Naive thymus-derived CD8-positive, alpha-beta T cell (primary cell): ENCODE measurements around the gene CHSY1. TPM values are rescaled to one million over a fixed set of nuclear protein-coding genes. Genes with fewer than 3 reads are reported as not detected.

Source experiments
- ATAC-seq, 2 donors: fragments of 150-1000 bp; cut with Tn5 transposase in 1 of 2; sonication (Bioruptor Pico), chemical (Tn5 transposase) in 1 of 2; 1 replicate in 1 of 2; 2 replicates in 1 of 2; pipeline ENCODE4 v1.10.0; 2021; ENCODE audit warnings: mild to moderate bottlenecking in 2 of 2, moderate library complexity in 2 of 2
- POLR2A ChIA-PET: fragments of 350-600 bp; sonication (Branson Sonifier 250); formaldehyde crosslinking; loops from one replicate; lab custom pipeline; 2021; ENCODE audit warnings: antibody characterized with exemption; lab: Charles Lee
- DNase-seq, 10 donors: peaks; one replicate each; pipeline versions ENCODE4 v3.0.0 to v3.0.0-alpha.2; 2020 to 2022
- H3K27ac Mint-ChIP-seq, 10 donors: one replicate each; pipeline ENCODE4 v1.8.0; 2020 to 2022; ENCODE audit warnings: mild to moderate bottlenecking in 10 of 10, mixed read lengths in 10 of 10, moderate library complexity in 4 of 10, inconsistent platforms in 1 of 10
- H3K27me3 Mint-ChIP-seq, 5 donors: one replicate each; pipeline ENCODE4 v1.8.0; 2021 to 2022; ENCODE audit warnings: mixed read lengths in 5 of 5
- H3K36me3 Mint-ChIP-seq, 3 donors: one replicate each; pipeline ENCODE4 v1.8.0; 2020 to 2022; ENCODE audit warnings: mixed read lengths in 3 of 3, mild to moderate bottlenecking in 2 of 3, inconsistent platforms in 1 of 3
- H3K4me1 Mint-ChIP-seq, 4 donors: one replicate each; pipeline ENCODE4 v1.8.0; 2021 to 2022; ENCODE audit warnings: mixed read lengths in 4 of 4
- H3K4me3 Mint-ChIP-seq, 10 donors: one replicate each; pipeline ENCODE4 v1.8.0; 2020 to 2022; ENCODE audit warnings: mild to moderate bottlenecking in 10 of 10, mixed read lengths in 10 of 10, moderate library complexity in 6 of 10, inconsistent platforms in 1 of 10
- H3K9me3 Mint-ChIP-seq, 9 donors: one replicate each; pipeline ENCODE4 v1.8.0; 2020 to 2022; ENCODE audit warnings: mixed read lengths in 9 of 9, mild to moderate bottlenecking in 3 of 9, inconsistent platforms in 1 of 9, moderate library complexity in 1 of 9
- polyA plus RNA-seq, 3 donors: library from polyadenylated mRNA; unstranded; fragments of 300-500 nt; fragmentation: Illumina TruSeq; gene quantifications; one replicate each; pipeline ENCODE4 v1.2.3, GENCODE V29; 2021
- total RNA-seq, 8 experiments: library from RNA in 2 of 8; stranded (reverse) in 2 of 8; gene quantifications; one replicate each; pipeline ENCODE4 v1.2.3 and lab custom pipeline; 2021 to 2026

The CHSY1 gene
- total and polyA plus RNA-seq, 5 experiments from 2014 or later, result 0.96 to 12.9 (median 1.7) TPM

DNA sequence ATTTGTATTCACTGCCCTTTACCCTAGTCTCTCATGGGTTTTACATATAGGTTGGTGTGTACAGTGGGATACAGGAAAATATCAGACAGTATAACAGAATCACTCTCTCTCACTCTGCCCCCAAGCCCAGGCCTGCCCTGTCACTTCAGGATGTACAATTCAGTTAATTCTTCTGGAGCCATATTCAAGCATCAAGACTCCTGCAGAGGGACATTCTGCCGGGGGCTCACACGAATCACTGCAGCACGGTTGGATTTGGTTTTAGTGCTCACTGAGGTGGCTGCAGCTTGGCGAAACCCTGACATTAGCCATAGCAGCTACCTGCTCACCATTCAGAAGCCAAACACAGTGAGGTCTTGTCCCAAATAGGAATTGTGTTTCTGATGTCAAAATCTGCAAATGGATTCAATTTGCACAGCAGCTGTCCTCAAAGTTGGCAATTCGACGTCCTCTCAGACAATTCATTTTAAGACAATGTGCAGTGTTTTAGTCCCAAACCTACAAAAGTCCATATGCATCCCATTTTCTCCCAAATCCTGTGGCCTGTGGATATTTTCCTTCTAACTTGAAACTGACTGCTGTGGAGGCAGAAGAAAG is 82.9 kb downstream of the CHSY1 start:
- peaks cover 13 to 25% (median 21%) of the 10 kb centered on the region in 4 donors for H3K4me1 Mint-ChIP-seq
- no peak for DNase-seq
- peaks cover 4 to 23% (median 18%) of the 10 kb centered on the region in 3 donors for H3K36me3 Mint-ChIP-seq
- H3K27me3 Mint-ChIP-seq, result no peaks in the 10 kb centered on the region
- H3K4me3 Mint-ChIP-seq, result peak overlapping the region in 1 of 10 donors; percentile 7
- peaks cover 0 to 36% (median 21%) of the 10 kb centered on the region in 9 donors for H3K9me3 Mint-ChIP-seq
- H3K27ac Mint-ChIP-seq, result peak overlapping the region in 2 of 10 donors; percentile 27 to 41
- POLR2A ChIA-PET, result no interaction called here
- no peak for ATAC-seq

DNA sequence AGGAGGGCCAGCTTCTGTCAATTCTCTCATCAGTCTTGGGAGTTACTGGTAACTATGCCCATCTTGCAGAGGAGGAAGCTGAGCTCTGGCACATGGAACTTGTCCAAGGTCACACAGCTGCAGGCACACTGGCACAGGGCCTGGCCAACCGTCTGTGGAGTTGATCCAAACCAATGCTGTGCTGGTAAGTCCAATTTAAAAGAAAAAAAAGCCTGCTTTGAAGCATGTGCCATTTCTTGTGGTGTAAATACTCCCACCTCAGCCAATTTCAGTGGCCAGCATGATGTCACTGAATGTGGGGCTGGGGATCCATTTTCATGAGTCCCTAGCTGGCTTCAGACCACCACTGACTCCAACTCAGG is 83.4 kb downstream of the CHSY1 start:
- H3K9me3 Mint-ChIP-seq, result peaks cover 0 to 41% (median 24%) of the 10 kb centered on the region in 9 donors
- peak overlapping the region in 9 of 10 donors; percentile 38 to 79 (median 72) for H3K4me3 Mint-ChIP-seq
- H3K27ac Mint-ChIP-seq, result peak overlapping the region in 8 of 10 donors; percentile 49 to 91 (median 74)
- H3K36me3 Mint-ChIP-seq, result peaks cover 0 to 29% (median 23%) of the 10 kb centered on the region in 3 donors
- peaks cover 13 to 23% (median 19%) of the 10 kb centered on the region in 4 donors for H3K4me1 Mint-ChIP-seq
- no peak for DNase-seq
- POLR2A ChIA-PET, result no interaction called here
- no peak for ATAC-seq
- H3K27me3 Mint-ChIP-seq, result no peaks in the 10 kb centered on the region

DNA sequence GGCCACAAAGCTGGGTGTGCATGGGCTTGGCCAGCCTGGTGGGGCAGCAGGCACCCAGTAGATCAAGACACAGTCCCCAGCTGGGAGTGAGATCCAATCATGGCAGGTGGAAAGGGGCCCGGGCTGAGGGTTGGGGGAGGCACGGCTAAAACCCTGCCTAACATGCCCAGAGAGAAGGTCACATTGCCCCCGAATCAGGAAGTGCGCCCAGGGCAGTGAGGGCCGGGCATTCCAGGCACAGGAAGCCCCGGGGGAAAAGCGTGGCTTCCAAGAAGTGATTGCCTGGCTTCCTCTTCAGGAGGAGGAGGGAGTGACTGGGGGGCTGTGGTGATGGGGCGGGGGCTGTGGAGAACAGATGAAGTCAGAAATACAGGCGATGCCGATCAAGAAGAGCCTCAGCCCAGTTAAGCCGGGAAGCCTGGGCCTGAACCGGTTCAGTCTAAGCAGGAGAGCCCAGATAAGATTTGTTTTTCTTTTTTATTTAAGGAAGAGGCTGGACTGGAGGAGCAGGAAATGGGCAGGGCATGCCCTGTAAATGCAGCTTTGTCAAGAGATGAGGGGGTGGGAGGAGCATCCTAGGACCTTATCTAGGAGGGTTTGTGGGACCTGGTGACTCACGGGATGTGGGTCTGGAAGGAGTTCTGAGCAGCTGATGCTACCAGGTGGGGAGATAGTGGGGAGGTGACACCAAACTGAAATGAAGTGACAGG is 83.9 kb downstream of the CHSY1 start:
- H3K27ac Mint-ChIP-seq, result peak overlapping the region in 8 of 10 donors; percentile 49 to 91 (median 74)
- H3K4me1 Mint-ChIP-seq, result peaks cover 13 to 23% (median 19%) of the 10 kb centered on the region in 4 donors

DNA sequence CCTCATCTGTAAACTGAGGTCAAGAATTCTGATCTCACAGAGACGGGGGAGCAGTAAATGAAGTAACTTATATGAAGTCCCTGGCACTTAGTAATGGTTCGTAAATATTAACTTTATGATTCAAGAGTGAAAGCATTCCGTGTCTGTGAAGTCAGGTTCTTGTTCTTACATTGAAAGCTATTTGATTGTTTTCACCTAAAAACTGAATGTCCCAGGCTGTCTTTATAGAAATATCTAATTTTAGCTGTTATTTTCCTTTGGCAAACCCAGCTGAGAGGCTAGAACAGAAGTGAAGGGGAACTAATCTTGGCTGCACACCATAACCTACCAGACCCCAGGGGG is 84.5 kb downstream of the CHSY1 start:
- H3K4me1 Mint-ChIP-seq, result peaks cover 13 to 23% (median 18%) of the 10 kb centered on the region in 4 donors
- ATAC-seq (no peak), DNase-seq (no peak)
- peaks cover 0 to 30% (median 24%) of the 10 kb centered on the region in 3 donors for H3K36me3 Mint-ChIP-seq
- no peaks in the 10 kb centered on the region for H3K27me3 Mint-ChIP-seq
- peaks cover 0 to 41% (median 24%) of the 10 kb centered on the region in 9 donors for H3K9me3 Mint-ChIP-seq
- peak overlapping the region in 7 of 10 donors; percentile 49 to 91 (median 68) for H3K27ac Mint-ChIP-seq
- POLR2A ChIA-PET, result interaction anchor here (0.7 kb wide), 1 partner anchor 38 kb away, joined by 6 read pairs; no protein-coding TSS in a partner anchor
- peak overlapping the region in 7 of 10 donors; percentile 55 to 79 (median 75) for H3K4me3 Mint-ChIP-seq

More for the DNA sequence above, 83.9 kb downstream of the CHSY1 start:
- H3K36me3 Mint-ChIP-seq, result peaks cover 0 to 30% (median 24%) of the 10 kb centered on the region in 3 donors
- peak in 5 of 10 donors; percentile 9 to 71 (median 22) for DNase-seq
- H3K9me3 Mint-ChIP-seq, result peaks cover 0 to 41% (median 24%) of the 10 kb centered on the region in 9 donors
- no peaks in the 10 kb centered on the region for H3K27me3 Mint-ChIP-seq
- peak overlapping the region; percentile 38 to 79 (median 70) for H3K4me3 Mint-ChIP-seq
- POLR2A ChIA-PET, result no interaction called here
- ATAC-seq, result peak; percentile 82 to 84

- POLR2A ChIA-PET, result no interaction called here
- Mint-ChIP-seq H3K27ac (no peak overlapping the region), H3K36me3 (peaks cover 0 to 30% (median 24%) of the 10 kb centered on the region in 3 donors), H3K9me3 (peaks cover 0 to 43% (median 24%) of the 10 kb centered on the region in 9 donors), H3K27me3 (no peaks in the 10 kb centered on the region), H3K4me1 (peaks cover 13 to 23% (median 18%) of the 10 kb centered on the region in 4 donors), H3K4me3 (no peak overlapping the region)
- ATAC-seq, result no peak
- no peak for DNase-seq
Observed at GRCh38 chr15:101165905-101166471, 85.9 kb downstream of the CHSY1 start.

- Mint-ChIP-seq H3K27me3 (no peaks in the 10 kb centered on the region), H3K36me3 (peaks cover 0 to 30% (median 24%) of the 10 kb centered on the region in 3 donors), H3K9me3 (peaks cover 0 to 43% (median 24%) of the 10 kb centered on the region in 9 donors), H3K4me3 (no peak overlapping the region), H3K27ac (no peak overlapping the region), H3K4me1 (peaks cover 5 to 13% (median 9%) of the 10 kb centered on the region in 4 donors)
- ATAC-seq (no peak), DNase-seq (no peak)
- POLR2A ChIA-PET, result no interaction called here
Observed at GRCh38 chr15:101162701-101163483, 89.0 kb downstream of the CHSY1 start.

GRCh38 chr15:101161656-101162055 is 90.2 kb downstream of the CHSY1 start:
- no peak overlapping the region for H3K4me3 Mint-ChIP-seq
- DNase-seq, result no peak
- POLR2A ChIA-PET, result no interaction called here
- H3K27ac Mint-ChIP-seq, result peak overlapping the region in 1 of 10 donors; percentile 15
- H3K4me1 Mint-ChIP-seq, result peaks cover 0 to 6% (median 2%) of the 10 kb centered on the region in 4 donors
- peaks cover 0 to 36% (median 22%) of the 10 kb centered on the region in 9 donors for H3K9me3 Mint-ChIP-seq
- H3K36me3 Mint-ChIP-seq, result peaks cover 0 to 26% (median 24%) of the 10 kb centered on the region in 3 donors
- ATAC-seq, result no peak
- H3K27me3 Mint-ChIP-seq, result no peaks in the 10 kb centered on the region

GRCh38 chr15:101159936-101160815 is 91.7 kb downstream of the CHSY1 start:
- DNase-seq, result no peak
- H3K4me1 Mint-ChIP-seq, result peaks cover 0 to 6% (median 3%) of the 10 kb centered on the region in 4 donors
- H3K27ac Mint-ChIP-seq, result peak overlapping the region in 1 of 10 donors; percentile 25
- H3K36me3 Mint-ChIP-seq, result peaks cover 0 to 15% (median 13%) of the 10 kb centered on the region in 3 donors
- no peaks in the 10 kb centered on the region for H3K27me3 Mint-ChIP-seq
- POLR2A ChIA-PET, result no interaction called here
- H3K9me3 Mint-ChIP-seq, result peaks cover 0 to 22% (median 16%) of the 10 kb centered on the region in 9 donors
- ATAC-seq, result no peak
- no peak overlapping the region for H3K4me3 Mint-ChIP-seq

DNA sequence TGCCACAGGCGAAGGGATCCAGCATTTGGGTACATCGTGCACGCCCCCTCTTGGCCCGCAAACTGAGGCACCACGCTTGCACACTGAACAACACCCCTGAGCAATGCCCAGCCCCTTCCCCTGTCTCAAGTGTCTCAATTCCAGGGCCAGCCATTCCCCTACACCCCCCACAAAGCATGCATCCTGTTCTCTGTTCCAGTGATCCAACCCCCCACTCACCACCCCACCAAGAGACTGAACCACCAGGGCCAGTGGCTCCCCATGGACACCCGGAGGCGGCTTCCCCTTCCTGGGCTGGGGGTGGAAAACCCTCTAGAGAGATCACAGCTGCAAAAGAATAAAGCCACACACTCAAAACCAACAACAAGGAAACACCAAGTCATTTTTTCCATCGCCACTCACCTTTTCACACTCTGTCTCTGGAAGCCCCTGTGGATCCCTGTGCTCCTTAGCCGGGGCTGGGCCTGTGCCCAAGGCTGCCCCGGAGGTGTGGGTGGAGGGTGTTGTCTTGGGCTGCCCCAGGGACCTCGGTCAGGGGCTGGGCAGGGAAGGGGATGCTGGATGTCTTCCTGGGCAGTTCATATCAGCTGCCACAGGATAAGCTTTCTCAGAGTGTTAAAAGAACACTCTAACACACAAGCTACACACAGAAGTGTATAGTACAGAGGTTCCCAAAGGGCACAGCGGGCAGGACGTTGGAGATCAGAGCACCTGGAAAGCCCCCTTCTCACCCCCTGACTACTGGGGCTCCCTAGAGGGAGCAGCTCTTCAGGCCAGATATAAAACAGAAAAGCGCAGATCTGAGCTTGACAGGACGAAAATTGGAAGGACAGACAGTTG is 92.5 kb downstream of the CHSY1 start:
- no peak overlapping the region for H3K4me3 Mint-ChIP-seq
- peak overlapping the region in 1 of 10 donors; percentile 25 for H3K27ac Mint-ChIP-seq
- H3K9me3 Mint-ChIP-seq, result peaks cover 0 to 14% (median 7%) of the 10 kb centered on the region in 9 donors
- peaks cover 0 to 6% (median 3%) of the 10 kb centered on the region in 4 donors for H3K4me1 Mint-ChIP-seq
- H3K27me3 Mint-ChIP-seq, result no peaks in the 10 kb centered on the region
- DNase-seq (no peak), ATAC-seq (no peak)
- POLR2A ChIA-PET, result no interaction called here
- H3K36me3 Mint-ChIP-seq, result peaks cover 0 to 10% (median 9%) of the 10 kb centered on the region in 3 donors

GRCh38 chr15:101158166-101159095 is 93.4 kb downstream of the CHSY1 start:
- H3K27ac Mint-ChIP-seq, result no peak overlapping the region
- H3K36me3 Mint-ChIP-seq, result peaks cover 0 to 1% (median under 1%) of the 10 kb centered on the region in 3 donors
- POLR2A ChIA-PET, result no interaction called here
- H3K4me3 Mint-ChIP-seq, result no peak overlapping the region
- H3K9me3 Mint-ChIP-seq, result peaks cover 0 to 5% (median under 1%) of the 10 kb centered on the region in 9 donors
- peaks cover 6 to 9% (median 7%) of the 10 kb centered on the region in 4 donors for H3K4me1 Mint-ChIP-seq
- DNase-seq (no peak), ATAC-seq (no peak)
- H3K27me3 Mint-ChIP-seq, result no peaks in the 10 kb centered on the region
